ENCODE results near the gene PPFIA3. TPM values are rescaled to one million over a fixed set of nuclear protein-coding genes. Genes with fewer than 3 reads are reported as not detected.
A peak's percentile ranks its signal among the peaks of the same experiment; 100 is the strongest.
"Not testable (repeated sequence)": the region's sequence is repeated elsewhere in the genome, so short reads cannot be mapped to it uniquely, and the experiment has no call there.

Gene PPFIA3
- total and polyA plus RNA-seq, 2 of the 8 experiments (the other 6 are each of a cell fraction or from before 2014, with no cell fraction given): 15.9 to 25.3 TPM

GRCh38 chr19:49146408-49146770 is 27.0 kb downstream of the PPFIA3 start:
- H2AK5ac ChIP-seq (ENCODE audit: low read depth, low read length); H3K9me3 ChIP-seq (ENCODE audit: insufficient read depth in 2 of 2, low read depth in 1 of 2, low read length in 1 of 2); H3K27ac ChIP-seq (ENCODE audit: low read depth, low read length); DNase-seq (ENCODE audit: low read depth in 1 of 2, low spot score in 2 of 2); H2BK15ac ChIP-seq (ENCODE audit: low read length); H3K27me3 ChIP-seq (replicated peaks in 1 of 4; ENCODE audit: control insufficient read depth in 3 of 4, extremely low read depth in 1 of 4, insufficient read depth in 3 of 4, low read length in 3 of 4); H4K20me1 ChIP-seq (replicated peaks in 1 of 2; ENCODE audit: control insufficient read depth in 1 of 2, insufficient read depth in 2 of 2, low read length in 2 of 2); H3K4ac ChIP-seq (replicated peaks; ENCODE audit: insufficient read length, low read depth, low read length); H3K36me3 ChIP-seq (ENCODE audit: control insufficient read depth in 2 of 4, insufficient read depth in 4 of 4, low read length in 3 of 4); H2AFZ ChIP-seq (ENCODE audit: low read length); H3K14ac ChIP-seq (ENCODE audit: insufficient read length); H3K23ac ChIP-seq (ENCODE audit: insufficient read length); FAIRE-seq; H3K79me1 ChIP-seq (ENCODE audit: low read depth, low read length); H3K9ac ChIP-seq (replicated peaks in 1 of 4; ENCODE audit: extremely low read depth in 1 of 4, low read depth in 3 of 4, low read length in 3 of 4); H3K79me2 ChIP-seq (ENCODE audit: control insufficient read depth in 1 of 2, insufficient read depth in 2 of 2, low read length in 2 of 2): not testable (repeated sequence)
- Histone ChIP-seq H4K5ac (ENCODE audit: insufficient read length, low read depth, low read length) (peak overlapping the region; percentile 79), H3K23me2 (ENCODE audit: low read depth, low read length) (peaks cover 31% of the 10 kb centered on the region), H2BK12ac (ENCODE audit: low read depth, low read length) (0 out of 2 replicates have a peak overlapping the region, but pooled peaks have one; percentile 50), H4K91ac (replicated peaks; ENCODE audit: insufficient read length, low read length) (peak overlapping the region; percentile 90), H3K4me3 (ENCODE audit: extremely low read depth in 1 of 4, insufficient read depth in 2 of 4, low read depth in 3 of 4, low read length in 4 of 4) (peak overlapping the region; percentile 18 to 56 (median 32); a peak in 7 of 8 replicates), H3K18ac (ENCODE audit: extremely low read depth, low read length) (peak overlapping the region; percentile 88), H2BK120ac (replicated peaks; ENCODE audit: low read depth, low read length) (peak overlapping the region; percentile 88), H4K8ac (ENCODE audit: extremely low read depth, insufficient read depth, low read length) (peak overlapping the region; percentile 72; the same call in 1 of the 2 replicates), H2BK20ac (ENCODE audit: low read length) (peak overlapping the region; percentile 80; the same call in 1 of the 2 replicates), H3K4me2 (ENCODE audit: insufficient read depth in 1 of 2, low read depth in 2 of 2, low read length in 2 of 2) (peak overlapping the region; percentile 27 to 90), H3K56ac (replicated peaks; ENCODE audit: insufficient read length, low read depth, low read length) (peak overlapping the region; percentile 73), H2BK5ac (ENCODE audit: low read depth, low read length) (peak overlapping the region; percentile 83; the same call in 1 of the 2 replicates), H3K4me1 (replicated peaks in 1 of 4; ENCODE audit: control insufficient read depth in 3 of 4, insufficient read depth in 4 of 4, low read length in 3 of 4) (peaks cover 0 to 19% (median 10%) of the 10 kb centered on the region in 4 experiments; a peak in 6 of 7 replicates)
- TF ChIP-seq KDM4A (IDR thresholded peaks at IDR 0.05; ENCODE audit: low read depth, low read length, severe bottlenecking) (peak; percentile 38), POLR2AphosphoS5 (IDR thresholded peaks at IDR 0.05; ENCODE audit: low read depth, low read length) (0 out of 2 replicates have a peak, but pooled peaks have one; percentile 26), TAF1 (IDR thresholded peaks at IDR 0.05; ENCODE audit: low read depth, low read length) (peak; percentile 17; the same call in 1 of the 2 replicates)
- WGBS, 2 experiments (ENCODE audit: extremely low coverage in 1 of 2, insufficient coverage in 1 of 2, insufficient read length in 1 of 2, insufficient replicate concordance in 2 of 2, low coverage in 1 of 2, low lambda C conversion rate in 2 of 2, missing lambda C conversion rate in 1 of 2): 17% methylated on average over 7 of the region's 7 CpGs; no CpG with 5 or more reads in 1 of the 2 experiments
- POLR2A ChIA-PET (ENCODE audit: partially characterized antibody): interaction anchor here (0.8 to 5.6 kb wide), 18 partner anchors 8 to 1354 kb away, joined by 3 to 47 read pairs (median 4); partner anchors contain the start of genes C19orf73, LIN7B and TRPM4
- CTCF ChIA-PET (ENCODE audit: partially characterized antibody): interaction anchor here (0.6 to 6.4 kb wide), 38 partner anchors 9 to 622 kb away, joined by 3 to 99 read pairs (median 4); partner anchors contain the start of genes HRC, LIN7B and TRPM4

Measured in H1 (cell line).